NOMO-1 (cell line): ENCODE measurements around the gene ACOT9.
"Not testable (repeated sequence)": the region's sequence is repeated elsewhere in the genome, so short reads cannot be mapped to it uniquely, and the experiment has no call there.

Source experiments
- DNase-seq, 2 experiments: peaks; one replicate each; lab custom pipeline; 2025; ENCODE audit not compliant: unreplicated experiment in 2 of 2; lab: John Stamatoyannopoulos, UW

Gene ACOT9

GRCh38 chrX:23742697-23743622, at the start of gene ACOT9:
Gene ACOT9 (minus strand): TSS chrX:23743276. CDS start chrX:23743144, 132 bp downstream.
- DNase-seq = peak; percentile 68 to 72

- DNase-seq = no peak
Observed at GRCh38 chrX:23790155-23790497, 47.0 kb upstream of the ACOT9 start.

- DNase-seq = no peak
Observed at GRCh38 chrX:23789386-23790154, 46.5 kb upstream of the ACOT9 start.

GRCh38 chrX:23788946-23789345, 45.9 kb upstream of the ACOT9 start:
- DNase-seq = no peak

- no peak for DNase-seq
Observed at GRCh38 chrX:23788521-23788920, 45.4 kb upstream of the ACOT9 start.

- DNase-seq = no peak
Observed at GRCh38 chrX:23787745-23788118, 44.7 kb upstream of the ACOT9 start.

GRCh38 chrX:23786268-23786815, 43.3 kb upstream of the ACOT9 start:
- DNase-seq = no peak

- no peak for DNase-seq
Observed at GRCh38 chrX:23785580-23785979, 42.5 kb upstream of the ACOT9 start.

- peak; percentile 73 to 95 for DNase-seq
Observed at GRCh38 chrX:23784470-23785331, 41.6 kb upstream of the ACOT9 start.

- DNase-seq = no peak
Observed at GRCh38 chrX:23783589-23784469, 40.8 kb upstream of the ACOT9 start.

- DNase-seq = peak; percentile 93 to 97
Observed at GRCh38 chrX:23782863-23783588, 40.0 kb upstream of the ACOT9 start, which contains the start of gene SAT1. Gene SAT1 (plus strand): TSS chrX:23783173. CDS start chrX:23783352, 179 bp downstream.

GRCh38 chrX:23782455-23782854, 39.4 kb upstream of the ACOT9 start:
- DNase-seq = no peak

GRCh38 chrX:23779025-23779424, 35.9 kb upstream of the ACOT9 start:
- DNase-seq = no peak

- DNase-seq = no peak
Observed at GRCh38 chrX:23776363-23776762, 33.3 kb upstream of the ACOT9 start.

GRCh38 chrX:23773601-23774175, 30.6 kb upstream of the ACOT9 start:
- DNase-seq = peak; percentile 83 to 97

- DNase-seq = not testable (repeated sequence)
Observed at GRCh38 chrX:23771086-23771485, 28.0 kb upstream of the ACOT9 start.

- no peak for DNase-seq
Observed at GRCh38 chrX:23770142-23770541, 27.1 kb upstream of the ACOT9 start.
